ENCODE results near the gene CCDC30.
A peak's percentile ranks its signal among the peaks of the same experiment; 100 is the strongest.

CCDC30 gene

GRCh38 chr1:42462828-42463763, at the start of gene CCDC30:
Gene CCDC30, plus strand, starts transcription at chr1:42463286. Its CDS starts 17,266 bp downstream, at chr1:42480552.
- DNase-seq (ENCODE audit: low read depth in 2 of 2), result peak; percentile 91 to 92

- no peak for DNase-seq (ENCODE audit: low read depth in 2 of 2)
Observed at GRCh38 chr1:42414551-42415496, 48.3 kb upstream of the CCDC30 start.

- DNase-seq (ENCODE audit: low read depth in 2 of 2), result no peak
Observed at GRCh38 chr1:42417166-42417565, 45.9 kb upstream of the CCDC30 start.

- no peak for DNase-seq (ENCODE audit: low read depth in 2 of 2)
Observed at GRCh38 chr1:42418516-42418915, 44.6 kb upstream of the CCDC30 start.

GRCh38 chr1:42419126-42419821, 43.8 kb upstream of the CCDC30 start:
- DNase-seq (ENCODE audit: low read depth in 2 of 2), result no peak

GRCh38 chr1:42420121-42420520, 43.0 kb upstream of the CCDC30 start:
- no peak for DNase-seq (ENCODE audit: low read depth in 2 of 2)

GRCh38 chr1:42420911-42421585, 42.0 kb upstream of the CCDC30 start:
- no peak for DNase-seq (ENCODE audit: low read depth in 2 of 2)

GRCh38 chr1:42422737-42423136, 40.3 kb upstream of the CCDC30 start:
- no peak for DNase-seq (ENCODE audit: low read depth in 2 of 2)

GRCh38 chr1:42423681-42424080, 39.4 kb upstream of the CCDC30 start:
- DNase-seq (ENCODE audit: low read depth in 2 of 2), result no peak

- DNase-seq (ENCODE audit: low read depth in 2 of 2), result no peak
Observed at GRCh38 chr1:42424201-42424600, 38.9 kb upstream of the CCDC30 start.

- DNase-seq (ENCODE audit: low read depth in 2 of 2), result no peak
Observed at GRCh38 chr1:42427240-42427639, 35.8 kb upstream of the CCDC30 start.

GRCh38 chr1:42429603-42430002, 33.5 kb upstream of the CCDC30 start:
- DNase-seq (ENCODE audit: low read depth in 2 of 2), result no peak

- DNase-seq (ENCODE audit: low read depth in 2 of 2), result no peak
Observed at GRCh38 chr1:42430286-42431135, 32.6 kb upstream of the CCDC30 start.

GRCh38 chr1:42431514-42431913, 31.6 kb upstream of the CCDC30 start:
- DNase-seq (ENCODE audit: low read depth in 2 of 2), result no peak

GRCh38 chr1:42432714-42433113, 30.4 kb upstream of the CCDC30 start:
- DNase-seq (ENCODE audit: low read depth in 2 of 2), result no peak

GRCh38 chr1:42433369-42433768, 29.7 kb upstream of the CCDC30 start:
- no peak for DNase-seq (ENCODE audit: low read depth in 2 of 2)

GRCh38 chr1:42434340-42434739, 28.7 kb upstream of the CCDC30 start:
- DNase-seq (ENCODE audit: low read depth in 2 of 2), result no peak

GRCh38 chr1:42439940-42440339, 23.1 kb upstream of the CCDC30 start:
- no peak for DNase-seq (ENCODE audit: low read depth in 2 of 2)

- no peak for DNase-seq (ENCODE audit: low read depth in 2 of 2)
Observed at GRCh38 chr1:42442662-42443061, 20.4 kb upstream of the CCDC30 start.

GRCh38 chr1:42449256-42449655, 13.8 kb upstream of the CCDC30 start:
- DNase-seq (ENCODE audit: low read depth in 2 of 2), result no peak
